Cardiac muscle cell (in vitro differentiated cells and primary cell): Measurements from ENCODE around the gene FNIP2. TPM values are rescaled to one million over a fixed set of nuclear protein-coding genes. Genes with fewer than 3 reads are reported as not detected.
"Not testable (repeated sequence)": the region's sequence is repeated elsewhere in the genome, so short reads cannot be mapped to it uniquely, and the experiment has no call there.

Source experiments
- DNase-seq, 2 donors: peaks; one replicate each; pipeline versions ENCODE4 v3.0.0 to v3.0.0-alpha.2; 2010 to 2017; ENCODE audit warnings: low read depth in 1 of 2, low spot score in 1 of 2
- H3K27ac ChIP-seq: fragments of 200-600 bp; sonication (generic); 2 replicates; pipeline ENCODE4 v1.5.1; 2016
- H3K27me3 ChIP-seq: fragments of 200-600 bp; sonication (generic); 2 replicates; pipeline ENCODE4 v1.6.0; 2016; ENCODE audit warnings: control low read depth
- H3K36me3 ChIP-seq: fragments of 200-600 bp; sonication (generic); 2 replicates; pipeline ENCODE4 v1.5.1; 2016; ENCODE audit warnings: control low read depth
- H3K4me1 ChIP-seq: fragments of 200-600 bp; sonication (generic); 2 replicates; pipeline ENCODE4 v1.8.1; 2017; ENCODE audit warnings: low read depth, mild to moderate bottlenecking, mixed run types
- H3K4me3 ChIP-seq: fragments of 200-600 bp; sonication (generic); 2 replicates; pipeline ENCODE4 v1.5.1; 2016; ENCODE audit warnings: mild to moderate bottlenecking
- H3K9me3 ChIP-seq: fragments of 200-600 bp; sonication (generic); 2 replicates; pipeline ENCODE4 v1.5.1; 2017; ENCODE audit warnings: low read depth, mild to moderate bottlenecking, control low read depth
- polyA plus RNA-seq: library from polyadenylated mRNA; unstranded; fragments of >200 nt; fragmentation: Nextera tagmentation; extraction: Ambion mirVana; gene quantifications from 2 replicates; pipeline ENCODE4 v1.2.1, GENCODE V29; 2016
- total RNA-seq: library from RNA; depleted of rRNA; stranded (reverse); fragments of >200 nt; gene quantifications from 2 replicates; pipeline ENCODE4 v1.2.3, GENCODE V29; 2016
- TF ChIP-seq, protein P1 (sequence below): IDR thresholded peaks from 2 replicates; pipeline ENCODE4 v1.5.1; 2012; ENCODE audit warnings: low read depth, mild to moderate bottlenecking, low read length

Gene FNIP2
- total and polyA plus RNA-seq, 2 experiments from 2014 or later, result 29.9 to 74.4 TPM

DNA sequence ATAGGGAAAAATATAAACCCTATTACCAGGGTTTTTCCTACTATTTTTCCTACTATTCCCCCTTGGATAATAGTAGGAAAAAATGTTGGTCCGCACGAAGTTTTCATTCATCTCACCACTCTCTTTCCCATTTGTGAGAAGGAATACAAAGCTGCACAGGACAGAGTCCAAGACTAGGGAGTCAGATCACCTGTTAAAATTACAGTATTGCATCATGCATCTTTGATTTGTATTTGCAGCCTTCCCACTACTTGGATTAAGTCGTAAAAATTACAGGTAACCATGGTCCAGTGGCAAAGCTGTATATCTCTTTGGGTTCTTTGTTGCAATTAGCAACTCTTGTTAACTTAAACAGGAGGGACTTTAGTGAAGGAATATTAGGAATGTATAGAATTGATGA is 121.5 kb downstream of the FNIP2 start:
- no peaks in the 10 kb centered on the region for H3K9me3 ChIP-seq
- no peak overlapping the region for H3K4me3 ChIP-seq
- no peak for DNase-seq
- TF ChIP-seq, protein P1, sequence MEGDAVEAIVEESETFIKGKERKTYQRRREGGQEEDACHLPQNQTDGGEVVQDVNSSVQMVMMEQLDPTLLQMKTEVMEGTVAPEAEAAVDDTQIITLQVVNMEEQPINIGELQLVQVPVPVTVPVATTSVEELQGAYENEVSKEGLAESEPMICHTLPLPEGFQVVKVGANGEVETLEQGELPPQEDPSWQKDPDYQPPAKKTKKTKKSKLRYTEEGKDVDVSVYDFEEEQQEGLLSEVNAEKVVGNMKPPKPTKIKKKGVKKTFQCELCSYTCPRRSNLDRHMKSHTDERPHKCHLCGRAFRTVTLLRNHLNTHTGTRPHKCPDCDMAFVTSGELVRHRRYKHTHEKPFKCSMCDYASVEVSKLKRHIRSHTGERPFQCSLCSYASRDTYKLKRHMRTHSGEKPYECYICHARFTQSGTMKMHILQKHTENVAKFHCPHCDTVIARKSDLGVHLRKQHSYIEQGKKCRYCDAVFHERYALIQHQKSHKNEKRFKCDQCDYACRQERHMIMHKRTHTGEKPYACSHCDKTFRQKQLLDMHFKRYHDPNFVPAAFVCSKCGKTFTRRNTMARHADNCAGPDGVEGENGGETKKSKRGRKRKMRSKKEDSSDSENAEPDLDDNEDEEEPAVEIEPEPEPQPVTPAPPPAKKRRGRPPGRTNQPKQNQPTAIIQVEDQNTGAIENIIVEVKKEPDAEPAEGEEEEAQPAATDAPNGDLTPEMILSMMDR, result no peak
- H3K27ac ChIP-seq, result no peak overlapping the region
- H3K4me1 ChIP-seq, result no peaks in the 10 kb centered on the region
- H3K27me3 ChIP-seq, result no peaks in the 10 kb centered on the region
- peaks cover 32% of the 10 kb centered on the region for H3K36me3 ChIP-seq

DNA sequence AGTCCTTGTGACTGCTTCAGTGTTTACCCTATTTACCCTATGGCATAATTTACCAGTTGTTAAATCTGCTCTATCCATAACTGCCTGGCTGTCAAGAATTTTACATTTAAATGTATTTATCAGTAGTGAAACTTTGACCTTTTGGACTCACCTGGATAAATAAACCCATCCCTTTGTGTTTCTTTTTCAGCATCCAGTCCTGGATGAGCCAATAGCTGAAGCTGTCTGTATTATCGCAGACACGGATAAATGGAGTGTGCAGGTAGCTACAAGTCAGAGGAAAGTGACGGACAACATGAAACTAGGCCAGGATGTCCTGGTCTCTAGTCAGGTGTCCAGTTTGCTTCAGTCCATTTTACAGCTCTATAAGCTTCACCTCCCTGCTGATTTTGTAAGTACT is 122.4 kb downstream of the FNIP2 start:
- DNase-seq, result no peak
- H3K27me3 ChIP-seq, result no peaks in the 10 kb centered on the region
- H3K4me1 ChIP-seq, result no peaks in the 10 kb centered on the region
- TF ChIP-seq, protein P1, result no peak
- H3K9me3 ChIP-seq, result no peaks in the 10 kb centered on the region
- peaks cover 41% of the 10 kb centered on the region for H3K36me3 ChIP-seq
- no peak overlapping the region for H3K4me3 ChIP-seq
- H3K27ac ChIP-seq, result no peak overlapping the region

DNA sequence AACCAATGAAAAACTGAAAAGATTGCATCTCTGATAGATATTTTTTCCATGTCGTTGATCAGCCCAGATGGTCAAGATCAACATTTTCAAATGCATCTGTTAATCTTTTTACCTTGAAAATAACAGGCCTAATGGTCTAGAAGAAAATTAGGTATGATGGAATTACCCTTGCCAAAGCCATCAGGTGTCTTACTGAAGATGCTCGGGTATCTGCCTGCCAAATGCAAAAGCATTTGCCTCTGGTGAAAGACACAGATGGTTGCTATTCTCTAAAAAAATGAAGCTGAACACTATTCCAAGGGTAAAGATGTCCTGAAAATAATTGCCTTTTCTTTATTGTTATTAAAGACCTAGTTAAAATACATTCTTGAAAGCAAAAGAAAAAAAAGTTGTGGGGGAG is 126.0 kb downstream of the FNIP2 start:
- Histone ChIP-seq H3K27me3 (no peaks in the 10 kb centered on the region), H3K4me3 (no peak overlapping the region), H3K9me3 (no peaks in the 10 kb centered on the region), H3K4me1 (no peaks in the 10 kb centered on the region), H3K27ac (no peak overlapping the region), H3K36me3 (peaks cover 43% of the 10 kb centered on the region)
- TF ChIP-seq, protein P1, result no peak
- DNase-seq, result no peak

DNA sequence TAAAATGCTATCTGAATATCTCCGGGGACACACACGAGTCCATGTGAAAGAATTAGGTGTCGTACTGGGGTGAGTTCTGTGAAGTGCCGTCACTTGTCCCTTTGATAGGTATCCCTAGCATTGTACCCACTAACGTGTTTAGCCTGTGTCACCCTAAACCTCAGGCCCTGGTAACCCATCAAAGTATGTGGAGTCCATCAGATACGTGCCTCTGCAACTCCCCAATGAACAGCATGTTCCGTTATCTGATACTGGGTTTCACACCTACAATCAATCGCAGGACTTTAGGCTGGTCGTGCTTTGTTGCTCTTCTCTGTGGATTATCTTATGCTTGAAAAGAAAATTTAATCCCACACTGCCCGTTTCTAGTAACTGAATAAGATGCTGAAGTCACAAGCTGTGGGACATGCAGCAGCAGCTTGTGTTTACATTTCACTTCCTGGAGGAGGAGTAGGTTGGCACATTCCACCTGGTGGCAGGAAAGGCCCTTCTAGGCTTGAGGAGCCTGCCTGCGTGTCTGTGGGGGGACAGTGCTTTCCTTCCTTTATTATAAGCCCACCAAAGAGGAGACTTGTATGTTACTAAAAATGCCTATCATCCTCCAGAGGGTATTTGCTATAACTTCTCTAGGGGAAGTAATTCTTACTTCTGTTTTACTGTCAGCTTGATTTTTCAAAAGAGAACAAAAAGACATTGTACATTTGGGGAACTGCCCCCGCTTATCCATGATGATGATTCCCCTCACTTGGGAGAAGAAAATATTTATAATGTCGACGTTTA is 127.2 kb downstream of the FNIP2 start:
- Histone ChIP-seq H3K4me3 (no peak overlapping the region), H3K4me1 (no peaks in the 10 kb centered on the region), H3K9me3 (no peaks in the 10 kb centered on the region), H3K27me3 (no peaks in the 10 kb centered on the region), H3K36me3 (peaks cover 37% of the 10 kb centered on the region), H3K27ac (no peak overlapping the region)
- DNase-seq, result peak in 1 of 2 donors; percentile 45
- TF ChIP-seq, protein P1, result peak; percentile 15

DNA sequence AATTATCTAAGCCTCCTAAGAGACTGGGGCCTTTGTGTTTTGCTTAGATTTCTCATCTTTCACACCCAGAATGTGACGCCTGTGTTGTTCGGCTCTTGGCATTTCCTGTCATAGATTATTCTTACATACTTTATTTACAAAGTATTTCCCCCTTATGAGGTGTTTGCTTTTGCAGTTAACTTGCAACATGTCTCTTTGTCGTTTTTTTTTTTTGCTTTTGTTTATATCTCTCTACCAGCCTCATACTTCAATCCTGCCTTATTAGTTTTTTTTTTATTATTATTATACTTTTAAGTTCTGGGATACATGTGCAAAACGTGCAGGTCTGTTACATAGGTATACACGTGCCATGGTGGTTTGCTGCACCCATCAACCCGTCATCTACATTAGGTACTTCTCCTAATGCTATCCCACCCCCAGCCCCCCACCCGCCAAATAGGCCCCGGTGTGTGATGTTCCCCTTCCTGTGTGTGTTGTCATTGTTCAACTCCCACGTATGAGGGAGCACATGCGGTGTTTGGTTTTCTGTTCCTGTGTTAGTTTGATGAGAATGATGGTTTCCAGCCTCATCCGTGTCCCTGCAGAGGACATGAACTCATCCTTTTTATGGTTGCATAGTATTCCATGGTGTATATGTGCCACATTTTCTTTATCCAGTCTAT is 127.9 kb downstream of the FNIP2 start:
- not testable (repeated sequence) for H3K9me3 ChIP-seq, H3K27ac ChIP-seq, H3K27me3 ChIP-seq, H3K4me3 ChIP-seq, H3K4me1 ChIP-seq
- H3K36me3 ChIP-seq, result peaks cover 34% of the 10 kb centered on the region
- DNase-seq, result peak in 1 of 2 donors; percentile 76

DNA sequence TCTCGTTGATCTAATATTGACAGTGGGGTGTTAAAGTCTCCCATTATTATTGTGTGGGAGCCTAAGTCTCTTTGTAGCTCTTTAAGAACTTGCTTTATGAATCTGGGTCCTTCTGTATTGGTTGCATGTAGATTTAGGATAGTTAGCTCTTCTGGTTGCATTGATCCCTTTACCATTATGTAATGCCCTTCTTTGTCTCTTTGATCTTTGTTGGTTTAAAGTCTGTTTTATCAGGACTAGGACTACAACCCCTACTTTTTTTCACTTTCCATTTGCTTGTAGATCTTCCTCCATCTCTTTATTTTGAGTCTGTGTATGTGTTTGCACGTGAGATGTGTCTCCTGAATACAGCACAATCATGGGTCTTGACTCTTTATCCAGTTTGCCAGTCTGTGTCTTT is 131.6 kb downstream of the FNIP2 start:
- DNase-seq, H3K4me1 ChIP-seq, H3K9me3 ChIP-seq, H3K27ac ChIP-seq, H3K4me3 ChIP-seq, H3K27me3 ChIP-seq: not testable (repeated sequence)
- H3K36me3 ChIP-seq, result peaks cover 20% of the 10 kb centered on the region

DNA sequence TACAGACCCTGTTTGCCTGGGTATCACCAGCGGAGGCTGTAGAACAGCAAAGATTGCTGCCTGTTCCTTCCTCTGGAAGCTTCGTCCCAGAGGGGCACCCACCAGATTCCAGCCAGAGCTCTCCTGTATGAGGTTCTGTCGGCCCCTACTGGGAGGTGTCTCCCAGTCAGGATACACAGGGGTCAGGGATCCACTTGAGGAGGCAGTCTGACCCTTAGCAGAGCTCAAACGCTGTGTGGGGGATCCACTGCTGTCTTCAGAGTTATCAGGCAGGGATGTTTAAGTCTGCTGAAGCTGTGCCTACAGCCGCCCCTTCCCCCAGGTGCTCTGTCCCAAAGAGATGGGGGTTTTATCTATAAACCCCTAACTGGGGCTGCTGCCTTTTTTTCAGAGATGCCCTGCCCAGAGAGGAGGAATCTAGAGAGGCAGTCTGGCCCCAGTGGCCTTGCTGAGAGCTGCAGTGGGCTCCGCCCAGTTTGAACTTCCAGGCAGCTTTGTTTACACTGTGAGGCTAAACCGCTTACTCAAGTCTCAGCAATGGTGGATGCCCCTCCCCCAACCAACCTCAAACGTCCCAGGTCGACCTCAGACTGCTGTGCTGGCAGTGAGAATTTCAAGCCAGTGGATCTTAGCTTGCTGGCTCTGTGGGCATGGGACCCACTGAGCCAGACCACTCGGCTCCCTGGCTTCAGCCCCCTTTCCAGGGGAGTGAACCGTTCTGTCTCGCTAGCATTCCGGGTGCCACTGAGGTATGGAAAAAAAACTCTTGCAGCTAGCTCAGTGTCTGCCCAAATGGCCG is 133.7 kb downstream of the FNIP2 start:
- H3K27ac ChIP-seq, result peak overlapping the region; percentile 6
- H3K36me3 ChIP-seq, result peaks cover 17% of the 10 kb centered on the region
- not testable (repeated sequence) for H3K4me3 ChIP-seq, H3K27me3 ChIP-seq, H3K9me3 ChIP-seq
- peaks cover 17% of the 10 kb centered on the region for H3K4me1 ChIP-seq
- DNase-seq, result peak; percentile 53 to 71
